HepG2 (cell line): Measurements from ENCODE around the gene CNTRL. TPM values are rescaled to one million over a fixed set of nuclear protein-coding genes. Genes with fewer than 3 reads are reported as not detected.

Experiments
- ATAC-seq: fragments of 200-7000 bp; cut with Tn5 transposase; 3 replicates; pipeline ENCODE4 v1.9.1; 2020; ENCODE audit warnings: mild to moderate bottlenecking, moderate library complexity
- BruUV-seq: library from RNA; stranded (reverse); fragments of 400-500 nt; replicated peaks from 2 replicates; lab custom pipeline; 2021; lab: Mats Ljungman, UMichigan
- CTCF ChIA-PET: fragments of 300-600 bp; formaldehyde crosslinking; extraction: SDS; loops from one replicate; lab custom pipeline; 2021; ENCODE audit warnings: low total read pairs, inconsistent platforms, low intra/inter-chr PET ratio; lab: Yijun Ruan, JAX
- POLR2A ChIA-PET: fragments of 350-600 bp; sonication (Branson Sonifier 250); formaldehyde crosslinking; loops from one replicate; lab custom pipeline; 2020; ENCODE audit warnings: antibody characterized with exemption, inconsistent platforms; lab: Yijun Ruan, JAX
- DNase-seq: peaks from one replicate; pipeline ENCODE4 v3.0.0-alpha.2; 2015; ENCODE audit warnings: low spot score
- FAIRE-seq: peaks from 3 replicates; lab custom pipeline; 2011; peaks lifted over from hg19 to GRCh38; lab: Jason Lieb, UNC
- H2AFZ ChIP-seq: one replicate; pipeline ENCODE4 v1.6.1; 2011; ENCODE audit warnings: low read length, inconsistent platforms
- H3K27ac ChIP-seq: fragments of 300-600 bp; 3 replicates; pipeline ENCODE4 v1.8.0; 2011; ENCODE audit warnings: mixed run types, mild to moderate bottlenecking, mixed read lengths, low read length, inconsistent platforms; ENCODE audit not compliant: insufficient read depth; ENCODE audit errors: extremely low read length
- H3K27me3 ChIP-seq, 2 experiments: fragments of 200-600 bp in 1 of 2; 2 replicates in 1 of 2; 3 replicates in 1 of 2; pipeline versions ENCODE4 v1.6.0 to v1.8.0; 2011; ENCODE audit warnings: low read length in 2 of 2, mild to moderate bottlenecking in 2 of 2, moderate library complexity in 2 of 2, inconsistent platforms in 1 of 2; ENCODE audit not compliant: insufficient read depth in 2 of 2, control insufficient read depth in 1 of 2
- H3K36me3 ChIP-seq, 2 experiments: fragments of 200-600 bp in 1 of 2; replicated peaks in 1 of 2; 2 replicates in 1 of 2; 3 replicates in 1 of 2; pipeline versions ENCODE4 v1.5.1 to v1.8.0; 2011; ENCODE audit warnings: low read length in 2 of 2, inconsistent platforms in 1 of 2; ENCODE audit not compliant: insufficient read depth in 2 of 2, control insufficient read depth in 1 of 2
- H3K4me1 ChIP-seq: 2 replicates; pipeline ENCODE4 v1.5.1; 2012; ENCODE audit warnings: low read length, inconsistent platforms; ENCODE audit not compliant: insufficient read depth
- H3K4me2 ChIP-seq: 2 replicates; pipeline ENCODE4 v1.6.0; 2011; ENCODE audit warnings: low read depth, low read length, inconsistent platforms
- H3K4me3 ChIP-seq, 3 experiments: fragments of 200-600 bp in 1 of 3; sonication (generic), shearing (Covaris generic) in 1 of 3; replicated peaks in 1 of 3; 2 replicates each; pipeline ENCODE4 v1.5.1; 2011 to 2016; ENCODE audit warnings: low read length in 3 of 3, inconsistent platforms in 2 of 3, low read depth in 2 of 3, mild to moderate bottlenecking in 2 of 3, control low read depth in 1 of 3, mixed read lengths in 1 of 3; ENCODE audit not compliant: insufficient read depth in 1 of 3
- H3K79me2 ChIP-seq: one replicate; pipeline ENCODE4 v1.6.1; 2011; ENCODE audit warnings: low read length, inconsistent platforms; ENCODE audit not compliant: insufficient read depth
- H3K9ac ChIP-seq: 2 replicates; pipeline ENCODE4 v1.6.0; 2011; ENCODE audit warnings: mild to moderate bottlenecking, low read depth, low read length, inconsistent platforms; ENCODE audit not compliant: insufficient read depth
- H3K9me3 ChIP-seq: 2 replicates; pipeline ENCODE4 v1.5.1; 2012; ENCODE audit warnings: mild to moderate bottlenecking, low read length
- H4K20me1 ChIP-seq: 2 replicates; pipeline ENCODE4 v1.6.0; 2011; ENCODE audit warnings: inconsistent platforms, mild to moderate bottlenecking, low read length, moderate library complexity; ENCODE audit not compliant: insufficient read depth
- ARID3A ChIP-seq: IDR thresholded peaks from 2 replicates; pipeline ENCODE4 v1.6.1; 2012; ENCODE audit warnings: low read depth, low read length, improper control_type of control experiment
- HMGXB3 ChIP-seq: sonication (generic); formaldehyde crosslinking; IDR thresholded peaks from 2 replicates; pipeline ENCODE4 v1.4.0; 2020; ENCODE audit warnings: missing genetic modification reagents, borderline replicate concordance
- MEIS2 ChIP-seq: sonication (generic); formaldehyde crosslinking; IDR thresholded peaks from 2 replicates; pipeline ENCODE4 v1.9.0; 2021; ENCODE audit warnings: mild to moderate bottlenecking, missing genetic modification reagents
- PITX1 ChIP-seq: sonication (generic); formaldehyde crosslinking; IDR thresholded peaks from 2 replicates; pipeline ENCODE4 v1.5.1; 2020; ENCODE audit warnings: mild to moderate bottlenecking, missing genetic modification reagents
- SMC3 ChIP-seq: IDR thresholded peaks from 2 replicates; pipeline ENCODE4 v1.6.1; 2011; ENCODE audit warnings: low read length, improper control_type of control experiment
- SNRNP70 ChIP-seq: fragments of 200-400 bp; formaldehyde crosslinking; IDR thresholded peaks from 2 replicates; pipeline ENCODE4 v1.6.1; 2017; ENCODE audit warnings: mild to moderate bottlenecking, low read depth, low read length, moderate library complexity
- TEAD3 ChIP-seq: optimal IDR thresholded peaks from 2 replicates; pipeline ENCODE3; 2016; ENCODE audit warnings: borderline replicate concordance
- TFE3 ChIP-seq: IDR thresholded peaks from 2 replicates; pipeline ENCODE4 v1.6.1; 2016
- THRA ChIP-seq: sonication (generic); formaldehyde crosslinking; IDR thresholded peaks from 2 replicates; pipeline ENCODE4 v1.4.0; 2020; ENCODE audit warnings: missing genetic modification reagents, borderline replicate concordance
- ZMYM4 ChIP-seq: sonication (generic); formaldehyde crosslinking; IDR thresholded peaks from 2 replicates; pipeline ENCODE4 v1.8.1; 2023; ENCODE audit warnings: mild to moderate bottlenecking, missing genetic modification reagents
- ZNF598 ChIP-seq: sonication (generic); formaldehyde crosslinking; IDR thresholded peaks from 2 replicates; pipeline ENCODE4 v1.5.1; 2020; ENCODE audit warnings: mild to moderate bottlenecking, missing genetic modification reagents, borderline replicate concordance
- ZNF644 ChIP-seq: IDR thresholded peaks from 2 replicates; pipeline ENCODE4 v1.6.1; 2016; ENCODE audit warnings: low read depth
- WGBS: methylation state at CpG from one replicate; pipeline ENCODE4 v1.1.6; 2017; ENCODE audit warnings: low lambda C conversion rate; 5-methylcytosine and 5-hydroxymethylcytosine counted together
- in situ Hi-C: cut with HindIII; loops from 2 replicates; pipeline ENCODE4 v1.10.0; 2017; ENCODE audit warnings: low pct_unique_long_range_greater_than_20kb; ENCODE audit not compliant: extremely low pct_ligation_motif_present
- intact Hi-C: fragments of 100-400 bp; cut with micrococcal nuclease; formaldehyde crosslinking; loops from one replicate; pipeline ENCODE4 v1.10.0; 2022; ENCODE audit not compliant: unreplicated experiment
- polyA plus RNA-seq, 8 experiments: library from polyadenylated mRNA; depleted of rRNA in 3 of 8; stranded (reverse) in 7 of 8; unstranded in 1 of 8; fragments of >200 nt; fragmentation: Illumina TruSeq in 4 of 8; extraction: Trizol in 4 of 8; gene quantifications; 2 replicates each; pipeline versions ENCODE4 v1.2.1 to v1.2.3, GENCODE V29; 2011 to 2016; ENCODE audit warnings: low read depth in 4 of 8, missing spikeins in 1 of 8, mixed read lengths in 1 of 8; ENCODE audit not compliant: insufficient read depth in 1 of 8
- total RNA-seq, 5 experiments: library from RNA; depleted of rRNA; stranded (reverse); fragments of >200 nt; fragmentation: Illumina TruSeq; extraction: Trizol; gene quantifications; 2 replicates each; pipeline ENCODE4 v1.2.3, GENCODE V29; 2016; ENCODE audit warnings: low read depth in 1 of 5

CNTRL gene
- total and polyA plus RNA-seq, 2 of the 13 experiments (the other 11 are each of a cell fraction or from before 2014, with no cell fraction given): 7.5 to 11.8 TPM

GRCh38 chr9:121055642-121056143, 19.1 kb upstream of the CNTRL start (continued):
- TF ChIP-seq THRA (0 out of 2 replicates have a peak, but pooled peaks have one; percentile 19), SMC3 (0 out of 2 replicates have a peak, but pooled peaks have one; percentile 24), PITX1 (CRISPR knock-in tag) (no peak), TFE3 (CRISPR knock-in tag) (no peak), ARID3A (peak; percentile 58; the same call in 1 of the 2 replicates), ZMYM4 (CRISPR knock-in tag) (peak; percentile 34; the same call in 1 of the 2 replicates), ZNF598 (peak; percentile 63; the same call in 1 of the 2 replicates), TEAD3 (peak; percentile 37), ZNF644 (CRISPR knock-in tag) (peak; percentile 87)
- TF ChIP-seq, all 625 proteins: peak for 51

- BruUV-seq: no TSS peak
- Histone ChIP-seq H2AFZ (no peak overlapping the region), H3K79me2 (no peaks in the 10 kb centered on the region), H3K9me3 (no peaks in the 10 kb centered on the region), H3K4me3 (no peak overlapping the region), H3K4me1 (peaks cover 41% of the 10 kb centered on the region), H3K9ac (no peak overlapping the region), H3K36me3 (no peaks in the 10 kb centered on the region), H4K20me1 (no peaks in the 10 kb centered on the region), H3K27ac (no peak overlapping the region), H3K4me2 (no peak overlapping the region), H3K27me3 (no peaks in the 10 kb centered on the region)
- ChIA-PET CTCF (no interaction called here), POLR2A (no interaction called here)
- WGBS: 83% methylated on average over 5 of the region's 5 CpGs
- FAIRE-seq: no peak
- intact Hi-C loops: loop anchor here (10.0 kb wide), 1 partner anchor 127 kb away; no protein-coding TSS in a partner anchor
- no peak for DNase-seq
- in situ Hi-C loops: no loop called here
- ATAC-seq: no peak
- TF ChIP-seq HMGXB3 (CRISPR knock-in tag) (no peak), MEIS2 (CRISPR knock-in tag) (no peak), SNRNP70 (no peak)
Measured at GRCh38 chr9:121057821-121058220, 16.9 kb upstream of the CNTRL start.
